Measurements from ENCODE around the gene PRMT3.
"Not testable (repeated sequence)": the region's sequence is repeated elsewhere in the genome, so short reads cannot be mapped to it uniquely, and the experiment has no call there.

PRMT3 gene

DNA sequence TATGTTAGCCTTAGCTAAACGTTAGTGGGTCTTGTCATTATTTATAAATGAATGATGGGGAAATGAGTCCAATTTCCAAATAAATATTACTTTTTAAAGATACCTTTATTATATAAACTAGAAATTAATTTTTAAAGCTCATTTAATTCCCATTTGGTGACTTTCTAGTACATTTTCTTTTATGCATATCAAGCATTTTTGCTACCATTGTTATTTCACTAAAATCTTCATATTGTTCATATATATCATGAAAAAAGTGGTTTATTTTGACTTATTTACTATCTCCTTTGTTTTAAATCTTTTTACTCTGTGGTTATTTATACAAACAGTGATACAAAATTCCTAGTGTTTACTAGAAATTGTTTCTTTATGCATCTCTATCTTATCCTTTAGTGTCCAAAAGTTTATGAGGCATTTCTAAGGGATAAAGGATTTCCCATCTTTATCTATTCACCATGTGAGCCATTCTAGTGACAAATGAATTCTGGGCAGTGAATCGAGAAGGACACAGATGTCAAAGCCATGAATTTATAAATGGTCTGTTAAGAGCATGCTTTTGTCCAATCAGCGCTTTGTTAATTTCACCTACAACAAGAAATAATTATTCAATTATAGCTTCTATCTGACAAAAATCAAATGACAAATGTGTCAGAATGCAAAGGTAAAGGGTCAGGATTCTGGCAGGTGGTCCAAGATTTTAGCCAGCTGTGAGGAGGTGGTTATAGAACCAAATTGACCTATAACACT is 70.6 kb downstream of the PRMT3 start:
- no peak for DNase-seq

DNA sequence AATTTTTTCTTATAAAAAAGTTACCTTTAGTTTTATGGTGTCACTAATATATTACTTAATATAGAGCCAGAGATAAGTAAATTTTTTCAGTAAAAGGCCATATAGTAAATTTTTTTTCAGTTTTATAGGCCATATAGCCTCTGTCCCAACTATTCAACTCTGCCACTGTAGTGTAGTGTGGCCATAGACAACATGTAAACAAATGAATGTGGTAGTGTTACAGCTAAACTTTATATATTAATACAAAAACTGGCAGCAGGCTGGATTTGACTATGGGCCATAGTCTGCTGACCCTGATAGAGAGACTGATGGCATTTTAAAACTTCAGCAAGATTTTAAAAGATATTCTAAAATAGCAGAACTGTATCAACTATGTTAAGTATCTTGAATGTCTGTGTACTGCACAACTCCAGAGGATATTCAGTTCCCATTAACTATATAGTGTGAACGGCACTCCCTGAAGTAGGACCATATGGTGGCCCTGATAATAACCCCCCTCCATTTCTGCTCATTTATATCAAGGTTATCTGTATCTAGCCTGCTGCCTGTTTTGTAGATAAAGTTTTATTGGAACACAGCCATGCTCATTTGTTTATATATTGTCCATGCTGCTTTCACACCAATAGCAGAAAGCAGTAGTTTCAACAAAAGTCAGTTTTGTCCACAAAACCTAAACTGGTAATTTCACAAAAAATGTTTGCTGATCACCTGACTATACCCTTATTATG is 71.6 kb downstream of the PRMT3 start:
- DNase-seq: no peak

DNA sequence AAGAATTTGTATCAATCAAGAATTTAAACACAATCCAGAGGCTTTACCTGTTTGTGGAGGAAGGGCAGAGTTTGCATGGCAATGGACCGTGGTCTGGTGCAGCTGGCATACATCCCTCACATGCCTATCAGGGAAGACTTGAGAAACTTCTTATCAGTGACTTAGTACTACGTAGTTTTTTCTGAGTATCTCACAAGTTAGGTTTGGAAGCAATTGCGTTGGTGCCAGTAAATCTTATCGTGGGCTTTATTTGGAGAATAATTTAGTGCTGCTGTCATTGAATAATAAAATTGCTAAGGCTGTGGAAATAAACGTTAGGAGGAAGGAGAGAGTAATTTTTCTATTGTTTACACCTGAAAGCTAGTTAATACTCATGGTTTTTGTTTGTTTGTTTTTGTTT is 72.3 kb downstream of the PRMT3 start:
- DNase-seq: no peak

DNA sequence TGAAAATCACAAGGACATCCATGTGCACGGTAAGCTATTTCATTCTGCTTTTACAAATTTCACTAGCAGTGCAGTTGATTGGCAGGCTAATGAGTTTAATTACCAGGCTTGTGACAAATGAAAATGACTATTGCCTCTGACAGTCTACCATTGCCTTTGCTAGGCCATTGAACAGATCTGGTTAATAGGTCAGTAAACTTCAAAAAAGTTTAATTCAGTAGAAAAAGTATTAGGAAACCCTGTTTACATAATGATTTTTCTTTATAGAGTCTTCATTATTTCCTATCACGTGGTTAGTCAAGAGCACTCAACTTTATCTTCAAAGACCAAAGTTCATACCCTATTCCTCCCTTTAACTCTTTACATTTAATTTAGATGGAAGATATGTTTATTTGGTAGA is 77.0 kb downstream of the PRMT3 start:
- no peak for DNase-seq

DNA sequence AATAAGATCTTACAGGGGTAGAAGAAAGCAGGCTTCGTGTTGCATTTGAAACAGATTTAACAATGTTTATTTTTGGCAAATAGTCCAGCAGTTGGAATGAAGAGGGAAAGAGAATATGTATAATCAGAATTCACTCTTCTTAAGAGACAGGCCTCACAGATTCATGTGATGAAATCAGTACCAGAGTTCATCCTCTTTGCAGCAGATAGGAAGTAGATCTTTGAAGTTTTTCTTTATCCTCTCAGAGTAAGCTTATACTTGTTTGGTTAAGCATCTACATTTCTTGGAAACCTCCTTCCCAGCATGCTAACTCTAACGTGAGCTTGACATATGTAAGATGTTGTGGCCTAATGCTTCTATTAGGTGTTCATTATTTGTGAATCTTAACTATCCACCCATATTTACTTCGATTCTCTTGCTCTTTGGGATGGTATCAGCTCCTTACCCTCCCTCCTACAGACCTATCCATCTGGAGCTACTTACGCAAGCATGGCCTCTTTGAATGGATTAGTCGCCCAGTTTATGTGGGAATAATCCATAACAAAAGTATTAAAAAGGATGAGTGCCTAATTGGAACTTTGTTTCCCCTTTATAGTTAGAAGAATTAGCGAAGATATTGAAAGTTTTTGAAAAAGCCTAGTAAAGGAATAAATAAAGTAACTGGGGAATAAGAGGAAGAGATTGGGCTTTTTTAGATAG is 80.1 kb downstream of the PRMT3 start:
- no peak for DNase-seq

DNA sequence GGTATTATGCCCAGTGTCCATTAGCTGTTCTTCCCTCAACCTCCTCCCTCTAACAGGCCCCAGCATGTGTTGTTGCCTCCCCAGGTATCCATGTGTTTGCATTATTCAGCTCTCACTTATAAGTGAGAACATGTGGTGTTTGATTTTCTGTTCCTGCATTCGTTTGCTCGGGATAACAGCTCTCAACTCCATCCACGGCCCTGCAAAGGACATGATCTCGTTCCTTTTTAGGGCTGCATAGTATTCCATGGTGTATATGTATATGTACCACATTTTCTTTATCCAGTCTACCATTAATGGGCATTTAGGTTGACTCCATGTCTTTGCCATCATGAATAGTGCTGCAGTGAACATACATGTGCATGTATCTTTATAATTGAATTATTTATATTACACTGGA is 82.8 kb downstream of the PRMT3 start:
- no peak for DNase-seq

DNA sequence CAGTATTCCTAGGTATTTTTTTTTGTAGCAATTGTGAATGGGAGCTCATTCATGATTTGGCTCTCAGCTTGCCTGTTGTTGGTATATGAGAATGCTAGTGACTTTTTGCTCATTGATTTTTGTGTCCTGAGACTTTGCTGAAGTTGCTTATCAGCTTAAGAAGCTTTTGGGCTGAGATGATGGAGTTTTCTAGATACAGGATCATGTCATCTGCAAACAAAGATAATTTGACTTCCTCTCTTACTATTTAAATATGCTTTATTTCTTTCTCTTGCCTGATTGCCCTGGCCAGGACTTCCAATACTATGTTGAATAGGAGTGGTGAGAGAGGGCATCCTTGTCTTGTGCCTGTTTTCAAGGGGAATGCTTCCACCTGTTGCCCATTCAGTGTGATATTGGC is 84.4 kb downstream of the PRMT3 start:
- not testable (repeated sequence) for DNase-seq

DNA sequence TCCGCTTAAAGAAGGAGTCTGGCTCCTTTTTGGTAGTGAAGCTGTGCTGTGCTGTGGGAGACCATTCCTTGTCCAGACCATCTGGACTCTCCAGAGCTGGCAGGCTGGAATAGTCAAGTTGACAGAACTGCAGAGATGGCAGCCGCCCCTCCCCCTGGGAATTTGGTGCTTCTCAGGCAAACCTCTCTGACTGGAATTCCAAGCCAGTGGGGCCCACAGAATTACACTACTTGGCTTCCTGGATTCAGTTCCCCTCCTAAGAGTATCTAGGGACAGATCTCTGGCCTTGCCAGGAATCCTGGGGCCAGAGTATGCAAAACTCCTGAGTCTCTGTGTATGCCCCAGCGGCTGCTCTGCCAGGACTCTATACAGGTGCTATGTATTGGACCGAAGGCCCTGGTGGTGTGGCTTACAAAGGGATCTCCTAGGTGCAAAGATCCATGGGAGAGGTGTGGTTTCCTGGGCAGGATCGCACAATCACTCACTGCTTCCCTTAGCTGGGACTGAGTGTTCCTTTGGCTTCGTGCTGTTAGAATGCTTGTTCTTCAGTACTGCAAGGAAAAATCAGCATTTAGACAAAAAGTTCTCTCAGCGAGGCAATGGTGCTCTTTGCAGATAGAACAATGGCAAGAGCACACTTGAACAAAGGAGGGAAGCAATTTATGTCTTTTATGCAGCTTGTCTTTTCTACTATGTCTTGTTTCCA is 86.8 kb downstream of the PRMT3 start:
- DNase-seq: no peak

DNA sequence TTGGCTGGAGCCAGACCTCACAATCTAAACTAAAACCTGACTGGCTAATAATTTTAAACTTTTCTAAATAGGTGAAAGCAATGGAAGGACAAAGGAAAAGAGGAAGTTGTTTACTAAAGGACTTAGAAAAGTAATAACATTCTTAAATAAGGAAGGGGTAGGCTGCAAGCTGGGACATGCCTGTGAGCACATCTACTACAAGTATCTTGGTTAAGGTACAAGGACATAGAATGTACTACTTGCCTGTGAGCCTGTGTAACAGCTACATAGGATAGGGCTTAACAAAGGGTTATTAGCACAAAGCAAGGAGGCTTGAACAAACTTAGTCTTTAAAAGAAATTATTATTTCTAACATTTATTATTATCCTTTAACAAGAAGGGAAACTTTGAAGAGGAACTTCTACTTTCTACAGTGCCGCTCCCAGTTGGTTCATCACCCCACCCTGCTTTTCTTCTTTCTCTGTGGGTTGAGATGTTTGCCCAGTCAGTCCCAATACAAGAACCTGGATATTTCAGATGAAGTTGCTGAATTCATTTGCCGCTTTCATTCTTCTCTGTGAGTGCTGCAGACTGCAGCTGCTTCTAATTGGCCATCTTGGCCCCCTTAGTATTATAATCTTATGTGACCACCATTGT is 87.5 kb downstream of the PRMT3 start:
- DNase-seq: no peak

DNA sequence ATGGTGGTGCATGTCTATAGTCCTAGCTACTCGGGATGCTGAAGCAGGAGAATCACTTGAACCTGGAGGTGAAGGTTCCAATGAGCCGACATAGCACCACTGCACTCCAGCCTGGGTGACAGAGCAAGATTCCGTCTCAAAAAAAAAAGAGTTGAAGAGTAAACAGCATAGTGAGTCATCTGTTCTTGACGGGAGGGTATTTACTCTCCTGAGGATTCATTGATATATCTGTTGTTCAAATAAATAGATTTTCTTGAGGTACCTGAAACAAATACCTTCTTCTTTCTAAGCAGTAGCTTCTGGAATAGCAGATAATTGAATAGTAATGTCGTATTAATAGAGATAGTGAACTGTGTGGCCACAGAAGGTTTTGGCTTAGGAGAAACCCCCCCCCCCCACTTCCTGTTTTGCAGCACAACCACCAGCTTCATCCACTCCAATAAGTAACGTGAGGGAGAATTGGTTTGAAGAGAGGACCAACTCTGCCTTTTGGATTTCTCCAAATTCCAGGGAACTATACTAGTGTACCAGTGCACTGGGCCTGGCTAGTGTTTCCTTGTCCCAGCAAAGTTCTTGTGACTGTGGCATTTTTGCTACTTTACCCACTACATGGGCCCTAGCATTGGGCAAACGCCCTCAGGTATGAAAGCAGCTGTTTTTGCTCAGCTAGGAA is 90.0 kb downstream of the PRMT3 start:
- no peak for DNase-seq

DNA sequence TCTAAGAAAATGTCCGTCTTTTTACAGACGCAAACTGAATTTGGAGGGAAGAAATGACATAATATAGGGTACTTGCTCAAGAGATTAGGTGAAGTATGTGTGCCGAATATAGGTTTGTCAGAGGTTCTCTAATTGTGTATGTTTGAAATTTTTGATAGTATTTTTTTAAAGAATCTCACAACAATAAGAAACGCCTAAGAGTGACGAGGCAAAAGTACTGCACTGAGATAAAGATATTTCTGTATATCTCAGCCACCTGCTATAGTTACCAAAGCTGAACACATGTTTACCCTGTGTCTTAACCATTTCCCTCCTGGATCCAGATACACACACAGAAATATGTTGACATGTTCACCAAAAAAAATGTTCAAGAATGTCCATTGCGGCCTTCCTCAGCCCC is 92.0 kb downstream of the PRMT3 start:
- DNase-seq: no peak

DNA sequence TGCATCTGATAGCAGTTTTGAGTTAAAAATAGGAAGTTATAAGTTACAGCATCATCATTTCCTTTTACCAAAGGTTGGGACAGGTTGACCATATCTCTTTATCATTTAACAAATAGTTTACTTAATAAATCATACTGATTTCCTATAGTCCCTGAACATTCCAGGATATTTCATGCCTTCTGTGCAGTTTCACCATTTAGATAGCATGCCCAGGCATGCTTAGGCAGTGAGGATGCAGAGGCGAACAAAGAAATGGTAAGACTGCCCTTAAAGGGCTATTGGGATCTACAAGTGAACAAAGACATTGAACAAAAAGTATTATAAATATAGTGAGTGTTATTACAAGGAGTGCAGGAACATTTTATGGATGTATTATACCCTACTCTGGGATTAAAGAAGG is 96.4 kb downstream of the PRMT3 start:
- DNase-seq: no peak

DNA sequence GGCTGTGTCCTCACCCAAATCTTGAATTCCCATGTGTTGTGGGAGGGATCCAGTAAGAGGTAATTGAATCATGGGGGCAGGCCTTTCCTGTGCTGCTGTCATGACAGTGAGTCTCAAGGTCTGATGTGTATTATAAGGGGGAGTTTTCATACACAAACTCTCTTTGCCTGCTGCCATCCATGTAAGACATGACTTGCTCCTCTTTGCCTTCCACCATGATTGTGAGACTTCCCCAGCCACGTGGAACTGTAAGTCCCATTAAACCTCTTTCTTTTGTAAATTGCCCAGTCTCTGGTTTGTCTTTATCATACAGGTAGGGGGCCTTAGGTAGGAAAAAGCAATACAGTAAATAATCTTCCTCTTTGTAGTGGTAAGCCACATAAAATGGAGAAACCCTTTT is 96.9 kb downstream of the PRMT3 start:
- not testable (repeated sequence) for DNase-seq

DNA sequence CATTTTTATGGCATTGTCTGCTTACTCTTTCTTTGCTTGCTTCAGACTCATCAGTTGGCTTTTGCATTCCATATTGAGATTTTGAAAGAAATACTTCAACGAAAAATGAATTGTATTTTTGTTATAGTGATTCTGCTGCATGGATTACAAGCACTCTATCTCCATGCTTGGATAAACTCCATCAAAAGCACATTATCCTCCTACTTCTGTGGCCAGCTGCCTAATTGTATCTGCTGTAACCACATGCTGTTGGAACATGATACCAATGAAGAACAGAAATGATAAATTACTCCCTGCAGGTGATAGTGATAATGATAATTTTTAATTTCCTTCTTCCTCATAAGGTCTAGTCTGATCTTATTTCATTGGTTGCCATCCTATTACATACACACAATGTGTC is 100.8 kb downstream of the PRMT3 start:
- no peak for DNase-seq

DNA sequence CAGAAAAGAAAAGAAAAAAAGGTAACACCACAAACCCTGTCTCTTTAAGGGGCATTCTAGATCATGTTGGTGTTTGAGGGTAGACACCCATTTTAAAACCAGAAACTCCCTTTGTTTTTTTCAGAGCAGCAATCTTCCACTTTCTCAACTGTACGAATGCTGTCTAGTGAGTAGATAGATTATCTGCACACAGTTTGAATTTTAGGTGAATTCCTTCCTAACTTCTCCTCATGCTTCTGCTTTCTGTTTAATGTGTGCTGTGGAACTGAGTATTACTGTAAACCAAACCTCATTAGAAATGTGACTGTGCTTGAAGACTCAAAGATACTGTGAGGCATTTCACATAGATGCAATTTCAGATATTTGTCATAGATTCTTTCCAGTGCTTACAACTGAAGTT is 102.4 kb downstream of the PRMT3 start:
- DNase-seq: no peak

DNA sequence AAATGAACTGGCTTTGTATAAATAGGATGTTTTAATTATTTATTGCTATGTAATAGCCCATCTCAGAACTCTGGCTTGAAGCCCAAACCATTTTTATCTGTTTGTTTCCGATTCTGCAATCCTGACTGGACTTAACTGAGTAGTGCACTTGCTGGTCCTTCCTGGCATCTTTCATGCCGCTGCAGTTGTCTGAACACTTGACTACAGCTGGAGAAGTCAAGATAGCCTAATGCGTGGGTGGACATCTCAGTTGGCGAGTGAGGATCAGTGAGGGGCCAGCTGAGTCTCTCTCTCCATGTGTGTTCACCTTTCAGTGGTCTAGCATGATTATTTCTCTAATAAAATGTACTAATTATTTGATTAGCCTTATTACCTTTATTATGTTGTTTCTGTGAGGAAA is 105.8 kb downstream of the PRMT3 start:
- DNase-seq: no peak

DNA sequence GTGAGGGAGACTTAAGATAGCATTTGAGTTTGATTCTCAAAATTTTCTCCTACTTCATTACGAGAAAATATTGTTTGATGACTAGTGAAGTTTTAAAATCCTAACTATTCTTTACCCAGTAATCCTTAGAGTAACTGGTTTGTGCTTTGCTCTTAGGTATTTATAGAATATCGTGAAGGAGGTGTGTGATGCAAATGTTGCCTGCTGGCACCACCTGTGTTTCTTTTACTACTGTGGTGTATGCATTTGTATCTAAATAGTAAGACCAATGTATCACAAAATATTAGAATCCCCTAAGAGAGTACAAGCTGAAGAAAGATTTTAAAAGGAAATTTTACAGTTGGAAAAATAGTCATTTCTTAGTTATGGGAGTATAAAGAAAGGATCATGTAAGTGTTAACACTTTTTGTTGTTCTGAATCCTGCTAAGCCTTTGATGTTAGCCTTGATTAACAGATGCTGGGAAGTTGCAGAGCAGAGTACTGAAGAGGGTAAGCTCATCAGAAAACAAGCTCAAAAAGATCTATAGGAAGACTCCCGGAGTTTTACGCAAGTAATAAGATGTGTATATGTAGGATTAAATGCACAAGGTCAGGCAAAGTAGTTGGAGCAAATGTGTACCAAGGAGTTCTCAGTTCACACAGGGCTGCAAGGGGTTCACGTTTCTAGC is 109.7 kb downstream of the PRMT3 start:
- DNase-seq: no peak

DNA sequence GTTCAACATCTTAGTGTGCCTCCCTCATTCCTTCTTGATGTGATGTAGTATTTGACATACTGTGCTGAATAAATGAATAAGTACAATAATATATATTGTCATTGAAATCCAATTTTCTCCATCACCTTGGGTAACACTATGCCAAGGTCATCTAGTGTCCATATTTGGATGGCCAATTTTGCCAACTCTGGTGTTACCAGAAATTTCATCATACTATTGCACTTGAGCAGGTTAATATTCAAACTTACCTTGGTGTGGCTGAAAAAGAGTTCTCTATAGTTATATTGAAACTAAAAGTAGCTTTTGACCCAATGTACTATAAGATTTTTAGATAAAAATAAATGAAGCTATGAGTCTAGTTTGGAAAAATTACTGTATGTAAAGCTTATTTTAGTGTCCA is 113.7 kb downstream of the PRMT3 start:
- no peak for DNase-seq

DNA sequence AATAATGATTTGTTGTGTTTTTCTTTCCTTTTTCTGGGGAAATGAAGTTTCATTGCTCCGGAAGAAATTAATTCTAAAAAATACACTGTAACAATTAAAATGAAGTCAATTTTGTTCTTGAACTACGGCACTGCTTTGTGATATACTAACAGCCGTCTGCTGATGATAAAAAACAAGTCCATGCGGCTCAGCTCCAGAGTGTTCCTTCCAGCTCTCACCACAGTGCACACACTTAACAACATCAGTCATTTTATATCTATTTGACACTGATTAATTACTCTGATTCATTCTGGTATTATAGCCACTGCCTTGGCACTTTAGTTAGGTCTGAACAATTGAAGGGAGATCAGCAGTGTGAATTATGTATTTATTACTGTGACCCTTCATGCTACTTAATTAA is 114.5 kb downstream of the PRMT3 start:
- no peak for DNase-seq

DNA sequence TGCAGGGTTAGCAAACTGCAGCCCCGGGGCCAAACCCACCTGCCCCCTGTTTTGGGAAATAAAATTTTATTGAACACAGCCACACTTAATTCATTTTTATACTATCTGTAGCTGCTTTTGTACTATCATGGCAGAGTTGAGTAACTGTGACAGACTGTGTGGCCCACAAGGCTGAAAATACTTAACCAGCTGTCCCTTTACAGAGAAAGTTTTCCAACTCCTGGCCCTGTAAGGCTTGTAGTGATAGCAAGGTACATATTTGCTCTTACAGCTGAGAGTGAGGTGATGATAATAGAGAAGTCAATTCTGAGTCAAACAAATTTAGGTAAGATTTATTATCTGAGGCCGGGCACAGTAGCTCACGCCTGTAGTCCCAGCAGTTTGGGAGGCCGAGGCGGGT is 124.5 kb downstream of the PRMT3 start:
- DNase-seq: no peak

DNA sequence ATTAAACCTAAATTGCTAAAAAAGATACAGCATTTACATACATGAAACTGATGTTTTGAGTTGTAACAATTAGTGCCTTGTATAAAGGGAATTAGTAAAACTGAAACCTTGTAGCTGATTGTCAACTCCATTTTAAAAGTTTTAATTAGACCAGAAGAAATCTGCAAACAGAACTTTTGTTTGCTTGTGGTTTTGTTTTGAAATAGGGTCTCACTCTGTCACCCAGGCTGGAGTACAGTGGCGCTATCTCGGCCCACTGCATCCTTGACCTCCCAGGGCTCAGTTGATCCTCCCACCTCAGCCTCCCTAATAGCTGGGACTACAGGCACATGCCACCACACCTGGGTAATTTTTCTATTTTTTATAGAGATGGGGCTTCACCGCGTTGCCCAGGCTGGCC is 125.4 kb downstream of the PRMT3 start:
- no peak for DNase-seq

DNA sequence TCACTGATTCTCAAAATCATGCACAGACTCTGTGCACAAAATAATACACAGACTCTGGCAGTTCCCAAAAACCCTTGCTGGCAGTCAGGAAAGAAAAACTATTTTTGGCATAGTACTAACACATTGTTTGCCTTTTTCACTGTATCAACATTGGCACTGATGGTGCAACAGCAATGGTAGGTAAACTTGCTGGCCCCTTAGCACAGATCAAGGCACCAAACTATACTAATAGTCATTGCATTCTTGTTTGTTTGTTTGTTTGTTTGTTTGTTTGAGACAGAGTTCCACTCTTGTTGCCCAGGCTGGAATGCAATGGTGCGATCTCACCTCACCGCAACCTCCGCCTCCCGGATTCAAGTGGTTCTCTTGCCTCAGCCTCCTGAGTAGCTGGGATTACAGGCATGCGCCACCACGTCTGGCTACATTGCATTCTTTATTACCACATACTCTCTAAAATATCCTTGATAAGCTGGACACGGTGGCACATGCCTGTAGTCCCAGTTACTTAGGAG is 130.9 kb downstream of the PRMT3 start:
- no peak for DNase-seq

Data from stimulated activated naive CD4-positive, alpha-beta T cell treated with Interleukin-2 at 50 U/mL for 16 hours (primary cell).